Measurements from ENCODE around the gene CDADC1.

GRCh38 chr13:49304356-49304755 lies 56.6 kb downstream of the CDADC1 start:
- no peak for TF ChIP-seq RAD21 (IDR thresholded peaks at IDR 0.05)
- TF ChIP-seq CTCF (IDR thresholded peaks at IDR 0.05; ENCODE audit: low read depth, low read length, missing input control), result no peak
- TF ChIP-seq REST (IDR thresholded peaks at IDR 0.05), result no peak
- no peak for TF ChIP-seq JUND (IDR thresholded peaks at IDR 0.05)
